GM21717 (cell line): ENCODE data around the gene PLXNC1.

Experiments
- ATAC-seq: cut with Tn5 transposase; IDR thresholded peaks from one replicate; pipeline ENCODE4 v1.9.1; 2021; ENCODE audit warnings: mild to moderate bottlenecking, moderate library complexity; ENCODE audit not compliant: unreplicated experiment

Gene PLXNC1

DNA sequence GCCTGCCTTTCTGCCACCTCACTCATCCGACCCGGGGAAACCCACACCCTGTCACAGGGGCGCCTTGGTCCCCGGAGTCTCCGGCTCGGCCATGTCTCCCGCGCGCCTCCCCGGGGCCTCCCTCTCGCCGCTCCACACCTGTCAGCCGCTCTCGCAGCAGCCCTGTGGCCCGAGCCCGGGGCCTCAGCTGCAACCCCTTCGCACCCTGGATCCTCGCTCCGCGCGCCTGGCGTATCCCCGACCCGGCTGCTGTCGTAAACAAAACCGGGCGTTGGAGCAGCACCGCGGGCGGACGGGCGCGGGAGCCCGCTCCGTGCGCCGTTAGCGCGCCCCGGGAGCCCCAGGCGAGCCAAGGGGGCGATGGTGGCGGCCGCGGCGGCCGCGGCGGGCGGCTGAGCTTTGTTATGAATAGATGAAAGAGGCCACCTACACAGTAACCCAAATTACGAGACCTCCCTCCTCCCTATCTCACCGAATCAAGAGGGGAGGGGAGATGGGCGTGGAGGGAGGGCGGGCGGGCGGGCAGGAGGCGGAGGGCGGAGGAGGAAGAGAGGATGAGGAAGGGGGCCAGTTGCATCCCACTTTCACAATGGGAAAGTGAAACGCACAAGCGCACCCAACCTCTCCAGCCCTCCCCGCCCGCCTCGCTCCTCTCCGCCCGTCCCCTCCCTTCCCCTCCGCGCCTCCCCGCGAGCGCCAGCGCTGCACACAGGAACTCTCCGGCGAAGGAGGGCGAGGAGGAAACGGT lies at the start of gene PLXNC1:
TSS of gene PLXNC1 (plus strand) at position 587 of the 748 bp plus-strand sequence. CDS start 395 bp downstream, outside the sequence.
- peak; percentile 41 for ATAC-seq

DNA sequence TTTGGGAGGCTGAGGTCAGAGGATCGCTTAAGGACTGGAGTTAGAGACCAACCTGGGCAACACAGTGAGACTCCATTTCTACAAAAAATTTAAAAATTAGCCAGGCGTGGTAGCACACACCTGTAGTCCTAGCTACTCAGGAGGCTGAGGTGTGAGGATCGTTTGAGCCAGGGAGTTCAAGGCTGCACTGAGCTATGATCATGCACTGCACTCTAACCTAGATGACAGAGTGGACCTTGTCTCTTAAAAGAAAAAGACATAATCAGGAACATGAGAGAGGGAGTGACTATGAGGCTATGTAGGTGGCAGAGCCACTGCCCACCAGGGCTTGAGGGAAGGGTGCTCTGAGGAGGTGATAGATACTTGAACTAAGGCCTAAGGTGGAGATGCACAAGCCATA lies 49.2 kb upstream of the PLXNC1 start:
- no peak for ATAC-seq

DNA sequence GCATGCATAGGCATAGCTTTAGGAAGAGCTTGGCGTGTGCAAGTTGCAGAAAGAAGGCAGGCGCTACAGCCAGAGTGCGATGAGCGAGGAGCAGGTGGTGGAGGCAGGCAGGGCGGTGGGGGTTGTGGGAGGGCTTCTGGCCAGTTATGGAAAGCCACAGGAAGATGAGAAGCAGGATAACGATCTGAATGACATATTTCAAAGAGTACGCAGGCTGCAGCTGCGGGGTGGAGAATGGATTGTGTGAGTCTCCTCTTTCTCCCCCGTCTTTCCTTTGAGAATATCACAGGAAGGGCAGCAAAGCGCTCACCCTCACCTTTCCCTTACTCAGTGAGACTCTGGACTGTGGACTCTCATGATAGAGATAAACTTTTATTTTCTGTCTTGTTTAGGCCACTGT lies 48.7 kb upstream of the PLXNC1 start:
- ATAC-seq = no peak

DNA sequence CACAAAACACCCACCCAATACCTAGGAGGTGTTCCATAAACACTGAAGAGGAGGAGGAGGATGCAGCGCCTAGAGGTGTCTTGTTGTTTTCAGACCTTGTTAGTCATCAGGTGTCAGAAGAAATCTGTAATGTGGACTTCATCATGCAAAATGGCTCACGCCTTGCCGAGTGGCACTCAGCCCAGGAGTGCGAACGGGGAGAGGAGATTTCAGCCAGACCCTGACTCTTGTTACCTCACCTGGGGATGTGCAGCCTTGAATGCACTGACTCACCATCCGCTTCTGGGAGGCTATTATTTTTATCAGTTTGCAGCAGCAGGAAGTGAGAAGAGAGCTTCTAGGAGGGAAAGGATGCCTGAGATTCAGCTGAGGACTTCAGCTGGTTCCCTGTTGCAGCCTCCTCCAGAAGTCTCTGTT lies 48.2 kb upstream of the PLXNC1 start:
- ATAC-seq = no peak

DNA sequence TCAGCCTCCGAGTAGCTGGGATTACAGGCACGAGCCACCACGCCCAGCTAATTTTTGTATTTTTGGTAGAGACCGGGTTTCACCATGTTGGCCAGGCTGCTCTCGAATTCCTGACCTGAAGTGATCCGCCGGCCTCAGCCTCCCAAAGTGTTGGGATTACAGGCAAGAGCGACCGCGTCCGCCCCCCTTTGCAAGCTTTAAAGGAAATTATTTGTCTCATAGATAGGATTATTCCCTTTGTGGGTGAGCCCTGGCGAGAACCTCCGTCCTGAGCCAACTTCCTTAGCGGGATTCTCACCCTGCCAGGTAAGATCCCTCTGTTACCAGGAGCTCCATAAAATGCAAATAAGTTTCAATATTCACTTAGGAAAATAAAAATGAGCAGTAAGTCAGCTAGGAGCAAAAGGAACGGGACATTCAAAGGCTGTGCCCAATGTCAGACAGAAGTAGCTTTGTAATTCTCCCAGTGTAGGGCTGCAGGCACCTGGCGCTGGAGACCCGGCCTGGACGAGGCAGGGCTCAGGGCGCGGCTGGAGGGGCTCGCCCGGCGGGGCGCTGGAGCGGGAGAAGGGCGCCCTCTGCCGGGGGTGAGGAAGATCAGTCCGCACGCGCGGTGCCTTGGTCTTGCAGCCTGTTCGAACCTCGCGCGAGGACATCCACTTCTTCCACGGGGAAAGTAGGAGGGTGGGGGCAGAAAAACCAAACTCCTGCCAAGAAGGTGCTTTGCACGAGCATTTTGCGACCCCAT lies 47.2 kb upstream of the PLXNC1 start:
- ATAC-seq = no peak

DNA sequence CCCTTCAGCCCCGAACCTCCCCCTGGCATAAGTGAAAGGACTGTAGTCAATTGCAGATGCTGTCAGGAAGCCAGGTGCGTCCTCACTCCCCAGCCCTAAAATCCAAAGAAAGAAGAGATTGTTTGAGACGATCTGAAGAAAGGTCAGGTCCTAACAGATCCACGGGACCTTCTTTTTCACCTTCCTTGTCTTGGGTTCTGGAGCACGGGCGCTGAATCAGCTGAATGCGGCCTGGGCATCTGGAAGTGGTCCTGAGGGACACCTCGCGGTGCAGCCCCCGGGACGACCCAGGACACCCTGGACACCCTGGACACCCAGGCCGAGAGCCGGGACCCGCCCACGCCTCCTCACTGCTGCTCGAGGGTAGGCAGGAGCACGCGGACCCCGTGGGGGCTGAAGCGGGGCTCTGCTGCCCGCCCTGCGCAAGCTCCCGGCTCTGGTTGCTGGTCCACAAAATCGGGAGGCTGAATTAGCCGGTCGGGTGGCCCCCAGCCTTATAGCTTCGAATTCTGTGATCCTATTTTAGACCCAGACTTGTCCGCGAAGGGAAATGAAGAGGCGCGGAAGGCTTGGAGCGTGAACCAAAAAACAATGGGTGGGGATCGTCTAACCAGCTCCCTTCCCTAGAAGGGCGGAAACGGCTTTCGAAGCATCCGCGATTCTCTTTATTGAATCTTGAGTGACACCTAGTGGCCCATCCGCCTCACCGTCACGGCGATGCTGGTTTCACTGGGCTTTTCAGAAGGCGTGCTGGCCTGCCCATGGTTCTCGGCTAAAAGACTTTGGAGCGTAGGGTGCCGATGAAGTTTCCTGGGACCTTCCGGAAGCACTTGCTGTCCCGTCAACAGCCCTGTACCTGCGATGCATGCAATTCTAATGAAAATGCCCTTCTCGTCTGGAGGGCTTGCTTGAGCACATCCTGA lies 46.4 kb upstream of the PLXNC1 start:
- peak; percentile 92 for ATAC-seq

DNA sequence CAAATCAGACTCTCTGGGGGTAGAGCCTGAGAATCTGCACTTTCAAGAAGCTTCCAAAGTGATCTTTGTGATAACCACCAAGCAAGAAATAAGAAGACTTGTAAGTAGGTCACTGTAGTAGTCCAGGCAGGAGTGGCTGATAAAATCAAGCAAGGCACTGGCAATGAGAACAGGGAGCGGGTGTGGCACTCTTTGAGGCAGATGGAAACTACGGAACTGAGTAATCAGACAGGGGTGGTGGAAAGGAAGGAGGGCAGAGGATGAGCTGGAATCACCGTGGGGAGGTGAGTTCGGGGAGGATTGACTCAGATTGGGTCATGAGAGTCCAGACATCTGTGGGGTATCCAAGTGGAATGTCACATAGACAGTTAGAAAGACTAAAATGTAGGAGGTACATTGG lies 44.4 kb upstream of the PLXNC1 start:
- ATAC-seq = no peak

DNA sequence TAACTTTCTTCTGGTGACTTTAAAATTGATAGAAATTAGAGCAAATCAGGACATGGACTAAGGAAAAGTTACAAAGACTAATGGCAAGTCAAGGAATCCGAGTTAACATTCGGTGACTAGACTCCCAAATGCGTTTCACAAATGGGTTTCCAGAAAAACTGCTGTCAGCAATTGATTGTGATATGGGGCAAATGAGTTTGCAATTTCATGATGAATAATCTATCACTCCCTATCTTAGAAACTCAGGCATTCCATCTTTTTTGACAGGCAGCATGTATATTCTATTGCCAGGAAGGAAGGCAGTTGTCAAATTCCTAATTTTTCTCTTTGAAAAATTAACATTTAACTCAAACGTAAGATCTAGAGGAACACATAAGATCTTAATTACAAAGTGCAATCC lies 40.5 kb upstream of the PLXNC1 start:
- ATAC-seq = no peak

DNA sequence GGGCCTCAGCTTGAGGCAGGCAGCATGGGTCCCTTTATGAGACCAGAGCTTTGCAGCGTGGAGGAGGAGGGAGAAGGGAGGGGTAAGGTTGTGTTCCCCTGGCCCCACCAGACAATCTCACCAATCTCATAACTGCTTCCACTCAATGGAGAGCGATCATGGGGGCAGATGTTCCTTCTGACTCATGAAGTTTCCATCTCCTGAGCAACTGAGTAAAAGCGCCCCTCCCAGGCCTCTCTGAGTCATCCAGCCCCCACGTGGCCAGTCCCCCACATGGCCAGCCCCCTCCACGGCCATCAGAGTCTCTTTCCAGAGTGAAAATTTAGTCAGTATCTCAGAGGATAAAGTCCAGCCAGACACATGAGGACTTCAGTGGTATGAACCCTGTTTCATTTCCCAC lies 39.2 kb upstream of the PLXNC1 start:
- no peak for ATAC-seq

DNA sequence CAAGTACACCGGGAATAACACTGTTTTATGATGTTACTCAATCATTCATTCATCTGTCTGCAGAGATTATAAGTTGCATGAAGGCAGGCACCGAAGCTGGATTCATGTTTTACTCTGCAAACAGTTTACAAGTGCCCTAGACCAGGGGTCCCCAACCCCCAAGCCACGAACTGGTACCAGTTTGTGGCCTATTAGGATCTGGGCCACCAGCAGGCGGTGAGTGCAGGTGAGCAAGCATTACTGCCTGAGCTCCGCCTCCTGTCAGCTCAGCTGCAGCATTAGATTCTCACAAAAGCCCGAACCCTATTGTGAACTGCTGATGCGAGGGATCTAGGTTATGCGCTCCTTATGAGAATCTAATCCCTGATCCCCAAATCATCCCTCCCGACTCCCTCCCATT lies 38.1 kb upstream of the PLXNC1 start:
- no peak for ATAC-seq

DNA sequence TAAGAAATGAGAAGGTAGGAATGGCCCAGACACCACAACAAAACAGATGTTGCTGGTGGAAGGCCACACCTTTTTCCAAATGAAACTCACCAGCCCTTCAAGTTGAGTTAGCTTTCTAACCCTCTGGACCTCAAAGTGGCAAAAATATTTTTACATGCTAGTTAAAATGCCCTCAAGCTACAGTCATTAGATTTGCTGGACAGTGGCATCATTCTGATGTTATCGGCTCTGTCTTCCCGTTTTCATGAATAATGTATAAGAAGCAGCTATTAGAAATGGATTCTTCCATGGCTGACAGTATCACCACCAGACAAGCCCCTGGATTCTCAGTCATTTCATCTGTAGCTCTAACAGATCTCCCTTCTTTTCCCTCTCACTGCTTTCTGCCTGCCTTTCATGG lies 37.1 kb upstream of the PLXNC1 start:
- ATAC-seq = no peak

DNA sequence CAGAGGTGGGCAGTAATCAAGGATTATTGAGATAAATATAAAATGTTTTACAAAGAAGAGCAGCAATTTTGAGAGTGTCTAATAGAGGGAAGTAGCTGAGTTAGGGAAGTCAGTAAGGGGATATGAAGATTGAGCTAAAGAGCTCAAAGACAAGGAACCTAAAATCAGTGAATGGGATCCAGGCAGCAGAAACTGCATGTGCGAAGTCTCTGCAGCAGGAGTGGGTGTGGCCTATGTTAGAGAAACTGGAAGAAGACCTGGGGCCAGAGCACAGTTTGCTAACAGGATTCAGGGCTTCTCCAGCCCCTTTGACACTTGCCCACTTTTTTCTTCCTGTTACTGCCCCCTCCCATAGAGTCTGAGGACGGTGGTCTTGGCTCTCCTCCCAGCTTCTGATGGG lies 36.3 kb upstream of the PLXNC1 start:
- no peak for ATAC-seq

DNA sequence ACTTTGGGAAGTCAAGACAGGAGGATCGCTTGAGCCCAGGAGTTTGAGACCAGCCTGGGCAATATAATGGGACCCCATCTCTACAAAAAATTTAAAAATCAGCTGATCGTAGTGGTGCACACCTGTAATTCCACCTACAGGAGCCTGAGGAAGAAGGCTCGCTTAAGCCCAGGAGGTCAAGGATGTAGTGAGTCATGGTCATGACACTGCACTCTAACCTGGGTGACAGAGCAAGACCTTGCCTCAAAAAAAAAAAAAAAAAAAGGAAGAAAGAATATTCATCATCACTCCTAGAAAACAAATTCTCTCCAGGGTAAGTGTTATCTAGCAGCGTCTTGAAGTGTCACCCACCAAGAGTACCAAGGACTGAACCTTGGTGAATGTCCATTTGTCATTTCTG lies 34.2 kb upstream of the PLXNC1 start:
- no peak for ATAC-seq

DNA sequence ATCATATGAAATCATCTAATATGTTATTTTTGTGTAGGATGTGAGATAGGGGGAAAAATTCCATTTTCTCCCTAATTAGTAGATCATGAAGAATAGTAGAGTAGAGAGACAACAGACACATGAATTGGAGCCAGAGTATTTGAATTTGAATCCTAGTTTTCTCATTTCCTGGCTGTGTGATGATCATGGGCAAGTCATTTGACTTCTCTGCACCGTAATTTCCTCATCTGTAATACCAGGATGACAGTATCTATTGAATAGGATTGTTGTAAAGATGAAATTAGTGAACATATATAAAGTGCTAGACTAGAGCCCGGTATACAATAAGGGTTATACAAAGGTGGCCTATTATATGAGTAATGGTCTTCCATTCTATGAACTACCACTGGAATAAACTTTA lies 32.2 kb upstream of the PLXNC1 start:
- ATAC-seq = no peak

DNA sequence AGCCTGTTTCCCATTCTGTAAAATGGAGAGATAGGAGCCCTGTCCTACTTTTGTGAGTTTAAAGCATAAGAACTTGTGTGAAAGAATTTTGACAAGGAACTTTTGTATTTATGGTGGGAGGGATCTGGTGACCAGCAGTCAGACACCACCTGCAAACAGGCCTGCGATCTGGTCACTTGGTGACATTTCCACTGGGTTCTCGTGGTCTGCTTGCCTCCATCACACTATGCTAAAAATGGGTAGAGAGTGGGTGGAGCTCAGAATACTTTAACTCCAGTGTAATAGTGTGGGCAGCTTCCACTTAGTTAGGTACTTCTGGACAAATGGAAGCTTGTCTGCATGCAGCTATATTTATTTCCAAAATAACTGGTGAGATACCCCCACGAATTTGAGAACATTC lies 26.5 kb upstream of the PLXNC1 start:
- ATAC-seq = no peak

DNA sequence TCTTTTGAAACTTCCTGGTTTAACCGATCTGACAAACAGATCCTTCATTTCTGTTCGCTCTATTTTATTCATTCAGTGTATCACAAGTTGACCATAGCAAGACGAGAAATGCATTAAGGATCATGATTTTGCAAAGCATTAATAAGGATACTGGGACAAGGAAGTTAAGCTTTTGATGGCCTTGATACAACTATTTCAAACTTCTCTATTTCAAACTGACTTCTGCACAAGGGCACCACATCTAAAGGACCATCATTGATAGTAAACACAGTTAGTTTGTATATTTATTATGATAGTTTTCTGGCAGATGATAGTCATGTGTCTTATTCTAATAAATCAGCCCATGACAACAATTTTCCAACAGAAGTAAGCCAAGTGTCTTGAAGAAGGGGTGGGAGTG lies 25.8 kb upstream of the PLXNC1 start:
- no peak for ATAC-seq

DNA sequence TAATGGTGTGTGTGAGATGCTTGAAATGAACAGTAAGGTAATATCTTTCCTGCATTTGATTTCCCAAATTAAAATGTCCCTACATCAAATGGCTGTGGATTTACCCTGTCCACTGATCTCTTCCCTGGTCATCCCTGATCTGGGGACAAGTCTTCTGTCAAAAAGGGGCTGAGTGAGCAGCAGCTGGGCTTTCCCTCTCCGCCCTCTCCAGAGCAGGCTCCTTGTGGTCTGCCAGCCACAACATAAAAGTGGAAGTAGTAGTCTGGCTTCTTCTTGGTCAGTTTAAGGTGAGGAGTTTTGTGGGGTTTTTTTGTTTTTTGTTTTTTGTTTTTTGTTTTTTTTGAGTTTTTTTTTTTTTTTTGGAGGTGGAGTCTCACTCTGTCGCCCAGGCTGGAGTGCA lies 25.2 kb upstream of the PLXNC1 start:
- ATAC-seq = no peak

DNA sequence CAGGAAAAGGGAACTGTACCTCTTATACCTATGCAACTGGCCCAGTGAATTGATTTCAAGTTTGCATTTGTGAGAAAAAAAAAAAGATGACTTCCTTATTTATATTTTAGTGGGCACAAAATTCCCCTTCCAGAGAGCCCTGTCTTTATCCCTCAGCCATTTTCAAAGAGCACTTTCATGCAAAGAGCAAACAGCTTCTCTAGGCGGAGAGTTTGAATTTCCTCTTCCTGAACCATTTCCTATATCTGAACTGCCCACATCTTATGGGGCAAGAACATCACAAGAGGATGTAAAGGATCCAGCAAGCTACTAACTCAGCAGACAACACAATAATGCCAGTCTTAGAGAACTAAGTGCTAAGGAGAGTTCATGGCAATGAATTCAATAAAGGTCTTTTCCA lies 22.3 kb upstream of the PLXNC1 start:
- ATAC-seq = no peak

DNA sequence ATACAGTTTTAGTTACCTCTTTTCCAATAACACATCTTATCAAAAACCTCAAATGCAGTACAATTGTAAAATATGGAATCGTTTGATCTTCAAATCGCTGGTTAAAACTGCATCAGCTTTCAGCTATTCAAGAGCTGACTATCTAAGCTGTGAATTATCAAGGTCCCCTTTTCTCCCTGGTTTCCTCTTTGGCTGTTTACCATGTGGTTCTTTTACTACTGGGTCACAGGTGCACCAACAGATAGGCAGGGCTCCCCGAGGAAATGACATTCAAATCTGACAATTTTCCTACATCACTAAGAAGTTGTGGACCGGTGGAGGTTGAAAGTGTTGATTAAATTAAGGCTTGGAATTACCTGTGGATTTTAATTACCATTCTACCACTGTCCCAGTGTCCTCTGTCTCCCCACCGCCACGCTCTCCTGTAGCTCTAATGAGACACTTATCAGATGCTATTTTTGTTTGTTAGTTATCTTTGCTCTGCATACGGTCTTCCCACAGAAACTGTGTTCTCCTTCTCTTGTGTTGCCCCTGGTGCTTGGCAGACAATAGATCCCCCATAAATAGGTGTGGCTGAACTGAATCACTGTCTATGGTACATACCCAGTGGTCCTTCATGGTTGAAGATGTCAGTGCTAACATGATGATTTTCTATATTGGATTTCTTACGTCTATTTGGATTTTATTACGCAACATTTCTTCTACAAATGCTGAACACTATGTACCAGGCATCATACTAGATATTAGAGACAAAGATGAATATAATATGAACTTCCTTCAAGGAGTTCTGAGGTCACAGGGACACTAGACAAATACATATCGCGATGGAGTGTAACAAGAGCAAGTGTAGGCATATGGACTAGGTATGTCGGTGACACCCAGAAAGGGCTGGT lies 20.9 kb upstream of the PLXNC1 start:
- ATAC-seq = no peak

DNA sequence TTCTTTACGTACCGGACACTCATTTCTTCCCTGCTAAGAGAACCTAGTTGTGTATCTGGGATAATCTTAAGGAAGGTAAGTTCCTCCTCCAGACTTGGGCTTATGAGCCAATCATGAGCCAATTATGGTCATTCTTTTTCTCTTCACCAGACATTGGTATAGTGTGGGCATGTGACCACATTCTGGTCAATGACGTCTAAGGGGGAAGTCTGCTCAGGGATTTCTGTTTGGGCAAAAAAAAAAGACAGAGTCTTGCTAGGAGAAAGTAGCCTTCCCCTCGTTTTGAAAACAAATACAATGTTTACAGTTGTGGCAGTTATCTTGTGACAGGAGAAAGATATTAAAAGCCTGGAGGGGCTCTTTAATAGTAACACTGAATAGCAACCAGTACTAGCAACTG lies 20.1 kb upstream of the PLXNC1 start:
- ATAC-seq = no peak
